Suprapubic skin (tissue), 4 donors: ENCODE results near the gene KIF25. TPM values are rescaled to one million over a fixed set of nuclear protein-coding genes. Genes with fewer than 3 reads are reported as not detected.

Experiments
- DNase-seq, 2 donors: peaks; one replicate each; pipeline ENCODE4 v3.0.0-alpha.2; 2019; ENCODE audit warnings: low spot score in 2 of 2
- H3K27ac ChIP-seq: fragments of 200-600 bp; sonication (generic); one replicate; pipeline ENCODE4 v1.5.1; 2019
- H3K27me3 ChIP-seq: fragments of 200-600 bp; sonication (generic); one replicate; pipeline ENCODE4 v1.5.1; 2019
- H3K36me3 ChIP-seq: fragments of 200-600 bp; sonication (generic); one replicate; pipeline ENCODE4 v1.5.1; 2019
- H3K4me1 ChIP-seq: fragments of 200-600 bp; sonication (generic); one replicate; pipeline ENCODE4 v1.5.1; 2019
- H3K4me3 ChIP-seq: fragments of 200-600 bp; sonication (generic); one replicate; pipeline ENCODE4 v1.5.1; 2019; ENCODE audit warnings: mild to moderate bottlenecking
- H3K9me3 ChIP-seq: fragments of 200-600 bp; sonication (generic); one replicate; pipeline ENCODE4 v1.5.1; 2019
- EP300 ChIP-seq: sonication (generic); formaldehyde crosslinking; IDR thresholded peaks from one replicate; pipeline ENCODE4 v1.6.1; 2017; ENCODE audit warnings: antibody characterized with exemption
- POLR2A ChIP-seq, 2 donors: fragments of 450-650 bp; IDR thresholded peaks; one replicate each; pipeline ENCODE4 v1.6.1; 2017; ENCODE audit warnings: antibody characterized with exemption in 2 of 2, mild to moderate bottlenecking in 2 of 2, moderate library complexity in 2 of 2
- POLR2AphosphoS5 ChIP-seq, 3 donors: sonication (generic); formaldehyde crosslinking; IDR thresholded peaks; one replicate each; pipeline ENCODE4 v1.6.1; 2017; ENCODE audit warnings: antibody characterized with exemption in 3 of 3
- WGBS: methylation state at CpG from one replicate; pipeline ENCODE4 v1.1.5; 2018; 5-methylcytosine and 5-hydroxymethylcytosine counted together
- total RNA-seq, 4 donors: library from RNA; depleted of rRNA; stranded (reverse); fragments of >200 nt; gene quantifications; one replicate each; pipeline ENCODE4 v1.1.0, GENCODE V29; 2016
- TF ChIP-seq, protein P1 (sequence below), 2 donors: fragments of 200-600 bp in 1 of 2; fragments of 450-650 bp in 1 of 2; sonication (generic) in 1 of 2; IDR thresholded peaks; one replicate each; pipeline ENCODE4 v1.5.1; 2016 to 2019; ENCODE audit warnings: antibody characterized with exemption in 2 of 2, mild to moderate bottlenecking in 1 of 2, moderate library complexity in 1 of 2

The KIF25 gene
- total RNA-seq, 4 donors from 2014 or later = 0.76 TPM; not detected in 3

DNA sequence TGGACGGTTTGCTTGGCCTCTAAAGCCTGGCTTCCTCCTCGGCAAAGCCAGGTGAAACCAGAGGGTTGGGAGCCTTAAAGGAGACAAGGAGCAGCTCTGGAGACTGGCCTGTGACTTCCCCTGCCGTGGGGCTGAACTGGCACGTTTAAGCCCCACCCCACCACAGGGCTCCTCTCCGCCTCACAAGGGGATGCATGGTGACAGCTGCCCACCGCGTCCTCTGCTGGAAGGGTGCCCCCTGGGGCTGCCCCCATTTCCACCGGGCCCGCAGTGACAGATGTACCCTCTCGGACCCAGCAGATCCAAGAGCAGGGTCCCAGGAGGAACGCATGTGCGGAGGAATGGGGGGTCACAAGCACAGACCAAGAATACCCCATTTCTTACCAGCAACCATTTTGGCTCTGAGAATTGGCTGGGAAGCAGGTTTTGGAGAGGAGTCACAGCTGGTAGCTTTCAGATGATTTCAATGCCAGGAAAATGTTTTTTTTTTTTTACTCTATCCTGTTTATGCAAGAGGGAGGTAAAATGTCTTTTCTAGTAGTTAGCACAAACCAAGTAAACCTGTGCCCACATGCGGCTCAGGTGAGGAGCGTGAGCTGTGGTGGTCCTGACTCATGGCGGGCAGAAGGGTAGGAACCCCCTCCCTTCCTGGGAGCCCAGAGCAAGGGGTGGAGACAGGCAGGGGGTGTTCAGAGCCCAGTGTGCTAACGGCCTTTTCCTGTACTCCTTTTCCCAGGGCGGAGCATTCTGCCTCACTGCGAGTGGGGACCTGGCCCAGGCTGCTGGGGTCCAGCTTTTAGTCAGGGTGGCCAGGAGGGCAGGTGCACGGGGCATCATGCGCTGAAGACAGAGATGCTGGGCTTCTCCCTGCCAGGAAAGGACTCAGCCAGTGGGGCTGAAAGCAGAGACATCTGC lies 48.5 kb downstream of the KIF25 start:
- H3K4me3 ChIP-seq = no peak overlapping the region
- no peaks in the 10 kb centered on the region for H3K36me3 ChIP-seq
- H3K4me1 ChIP-seq = peaks cover 9% of the 10 kb centered on the region
- DNase-seq = peak in 1 of 2 donors; percentile 55
- H3K9me3 ChIP-seq = no peaks in the 10 kb centered on the region
- WGBS = 57% methylated on average over 15 of the region's 20 CpGs
- H3K27ac ChIP-seq = no peak overlapping the region
- no peaks in the 10 kb centered on the region for H3K27me3 ChIP-seq
- TF ChIP-seq POLR2AphosphoS5 (IDR thresholded peaks at IDR 0.05) (no peak), POLR2A (IDR thresholded peaks at IDR 0.05) (no peak), EP300 (no peak)
- TF ChIP-seq, protein P1, sequence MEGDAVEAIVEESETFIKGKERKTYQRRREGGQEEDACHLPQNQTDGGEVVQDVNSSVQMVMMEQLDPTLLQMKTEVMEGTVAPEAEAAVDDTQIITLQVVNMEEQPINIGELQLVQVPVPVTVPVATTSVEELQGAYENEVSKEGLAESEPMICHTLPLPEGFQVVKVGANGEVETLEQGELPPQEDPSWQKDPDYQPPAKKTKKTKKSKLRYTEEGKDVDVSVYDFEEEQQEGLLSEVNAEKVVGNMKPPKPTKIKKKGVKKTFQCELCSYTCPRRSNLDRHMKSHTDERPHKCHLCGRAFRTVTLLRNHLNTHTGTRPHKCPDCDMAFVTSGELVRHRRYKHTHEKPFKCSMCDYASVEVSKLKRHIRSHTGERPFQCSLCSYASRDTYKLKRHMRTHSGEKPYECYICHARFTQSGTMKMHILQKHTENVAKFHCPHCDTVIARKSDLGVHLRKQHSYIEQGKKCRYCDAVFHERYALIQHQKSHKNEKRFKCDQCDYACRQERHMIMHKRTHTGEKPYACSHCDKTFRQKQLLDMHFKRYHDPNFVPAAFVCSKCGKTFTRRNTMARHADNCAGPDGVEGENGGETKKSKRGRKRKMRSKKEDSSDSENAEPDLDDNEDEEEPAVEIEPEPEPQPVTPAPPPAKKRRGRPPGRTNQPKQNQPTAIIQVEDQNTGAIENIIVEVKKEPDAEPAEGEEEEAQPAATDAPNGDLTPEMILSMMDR (IDR thresholded peaks at IDR 0.05) = no peak

DNA sequence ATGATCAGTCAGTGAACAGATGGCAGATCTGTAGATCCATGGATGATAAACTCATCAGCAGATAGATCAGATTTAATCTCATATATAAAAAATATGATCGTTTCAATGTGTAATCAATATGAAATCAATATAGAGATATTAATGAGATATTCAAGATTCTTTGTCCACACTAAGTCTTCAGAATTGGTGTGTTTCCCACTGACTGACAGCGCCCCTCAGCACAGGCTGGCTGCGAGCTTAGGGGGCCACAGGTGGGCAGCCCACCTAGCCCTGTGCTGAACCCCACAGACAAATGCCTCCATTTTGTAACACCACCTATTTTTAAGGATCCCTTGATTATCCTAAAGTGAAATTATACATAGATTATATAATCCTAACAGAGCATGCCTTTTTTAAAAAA lies 49.2 kb downstream of the KIF25 start:
- H3K4me3 ChIP-seq = no peak overlapping the region
- TF ChIP-seq POLR2A (IDR thresholded peaks at IDR 0.05) = no peak
- TF ChIP-seq, protein P1 (IDR thresholded peaks at IDR 0.05) = no peak
- TF ChIP-seq EP300 = no peak
- WGBS = 92% methylated on average over 3 of the region's 3 CpGs
- H3K4me1 ChIP-seq = peaks cover 9% of the 10 kb centered on the region
- H3K27me3 ChIP-seq = no peaks in the 10 kb centered on the region
- no peaks in the 10 kb centered on the region for H3K9me3 ChIP-seq
- no peaks in the 10 kb centered on the region for H3K36me3 ChIP-seq
- DNase-seq = no peak
- H3K27ac ChIP-seq = no peak overlapping the region

DNA sequence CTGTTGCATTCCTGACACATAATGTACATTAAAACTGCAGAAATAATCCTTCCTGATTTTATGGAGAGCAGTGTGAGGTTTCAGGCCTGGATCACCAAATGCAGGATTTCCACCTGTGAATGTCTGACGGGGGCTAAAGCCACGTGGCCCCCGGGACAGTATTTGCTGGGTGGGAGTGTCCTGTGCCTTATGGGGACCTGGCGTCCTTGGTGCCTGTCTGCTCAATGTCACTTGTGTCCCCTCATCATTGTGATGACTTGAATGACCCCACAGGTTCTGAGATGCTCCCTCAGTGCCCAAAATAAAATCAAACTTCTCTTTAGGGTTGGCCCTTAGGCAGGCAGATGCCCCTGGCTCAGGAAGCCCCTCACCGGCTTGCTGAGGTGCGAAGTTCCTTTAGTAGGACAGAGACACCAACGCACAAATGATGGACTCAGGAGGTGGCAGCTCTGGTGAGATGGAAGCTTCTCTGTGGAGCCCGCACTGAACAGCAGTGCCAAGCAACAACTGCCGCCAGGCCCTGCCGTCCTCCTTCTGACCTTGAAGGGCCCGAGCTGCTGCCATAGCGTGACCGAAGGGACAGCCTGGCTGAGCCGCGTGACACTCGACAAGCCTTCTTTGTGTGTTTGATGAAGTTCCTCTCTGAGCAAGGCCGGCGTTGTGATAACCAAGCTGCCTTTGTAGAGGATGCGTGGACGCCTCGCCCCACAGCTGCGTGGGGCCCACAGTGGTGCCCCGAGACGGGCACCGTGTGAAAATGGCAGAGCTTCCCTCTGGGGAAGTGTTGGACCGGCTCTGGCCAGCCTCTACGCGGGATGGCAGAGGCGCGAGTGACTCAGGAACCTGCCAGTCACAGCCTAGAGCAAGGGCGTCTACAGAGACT lies 50.6 kb downstream of the KIF25 start:
- WGBS = 78% methylated on average over 12 of the region's 31 CpGs
- no peaks in the 10 kb centered on the region for H3K27me3 ChIP-seq
- H3K9me3 ChIP-seq = no peaks in the 10 kb centered on the region
- DNase-seq = peak in 1 of 2 donors; percentile 64
- H3K4me1 ChIP-seq = peaks cover 9% of the 10 kb centered on the region
- no peak overlapping the region for H3K27ac ChIP-seq
- no peaks in the 10 kb centered on the region for H3K36me3 ChIP-seq
- TF ChIP-seq EP300 (no peak), POLR2A (IDR thresholded peaks at IDR 0.05) (no peak), POLR2AphosphoS5 (IDR thresholded peaks at IDR 0.05) (no peak)
- TF ChIP-seq, protein P1 (IDR thresholded peaks at IDR 0.05) = no peak
- H3K4me3 ChIP-seq = no peak overlapping the region

DNA sequence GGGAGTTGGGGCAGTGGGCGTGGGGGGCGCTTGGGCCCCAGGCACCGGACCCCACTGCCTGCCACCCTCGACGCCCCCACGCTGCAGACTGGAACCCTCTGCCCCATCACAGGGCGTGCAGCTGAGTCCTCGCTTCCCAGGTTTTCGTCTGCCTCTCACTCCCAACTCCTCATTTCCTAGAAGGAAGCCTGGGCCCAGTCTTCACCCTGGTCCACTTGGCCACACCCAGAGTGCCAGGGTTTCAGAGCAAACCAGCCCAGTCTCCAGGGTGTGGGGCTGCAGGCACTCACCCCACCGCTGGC lies 51.2 kb downstream of the KIF25 start:
- Histone ChIP-seq H3K36me3 (no peaks in the 10 kb centered on the region), H3K27ac (no peak overlapping the region), H3K27me3 (no peaks in the 10 kb centered on the region), H3K9me3 (no peaks in the 10 kb centered on the region), H3K4me1 (peaks cover 9% of the 10 kb centered on the region), H3K4me3 (no peak overlapping the region)
- WGBS = 92% methylated on average over 8 of the region's 10 CpGs
- TF ChIP-seq, protein P1 (IDR thresholded peaks at IDR 0.05) = no peak
- TF ChIP-seq POLR2A (IDR thresholded peaks at IDR 0.05) (no peak), POLR2AphosphoS5 (IDR thresholded peaks at IDR 0.05) (no peak), EP300 (no peak)
- no peak for DNase-seq

DNA sequence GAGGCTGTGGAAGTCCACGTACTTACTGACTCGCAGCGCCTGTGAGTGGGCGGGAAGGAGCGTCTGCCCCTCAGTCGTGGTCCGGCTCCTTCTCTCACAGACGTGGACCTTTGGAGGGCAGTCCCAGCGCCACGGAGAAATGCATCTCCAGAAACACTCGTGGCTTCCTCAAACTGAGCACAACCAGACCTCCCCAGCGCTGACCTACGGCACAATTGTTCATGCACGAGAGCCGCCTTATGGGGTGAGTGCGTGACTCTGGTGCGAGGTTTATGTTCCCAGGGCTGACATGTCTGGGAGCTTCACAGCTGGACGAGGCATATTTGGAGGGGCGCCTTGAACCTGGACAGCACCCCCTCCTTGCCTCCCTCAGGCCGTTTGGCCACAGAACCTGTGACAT lies 51.8 kb downstream of the KIF25 start:
- TF ChIP-seq POLR2AphosphoS5 (IDR thresholded peaks at IDR 0.05) (no peak), EP300 (no peak), POLR2A (IDR thresholded peaks at IDR 0.05) (no peak)
- TF ChIP-seq, protein P1 (IDR thresholded peaks at IDR 0.05) = no peak
- no peaks in the 10 kb centered on the region for H3K9me3 ChIP-seq
- peak in 1 of 2 donors; percentile 54 for DNase-seq
- no peak overlapping the region for H3K27ac ChIP-seq
- WGBS = 94% methylated on average over 8 of the region's 20 CpGs
- no peak overlapping the region for H3K4me3 ChIP-seq
- no peaks in the 10 kb centered on the region for H3K36me3 ChIP-seq
- H3K27me3 ChIP-seq = no peaks in the 10 kb centered on the region
- peaks cover 9% of the 10 kb centered on the region for H3K4me1 ChIP-seq
